ENCODE data around the gene ABCC3. TPM values are rescaled to one million over a fixed set of nuclear protein-coding genes. Genes with fewer than 3 reads are reported as not detected.

Gene ABCC3
- total RNA-seq, 3 donors from 2014 or later, result 166 to 453 (median 211) TPM

GRCh38 chr17:50602836-50603235 lies 31.8 kb upstream of the ABCC3 start:
- DNase-seq (no peak), ATAC-seq (no peak)
- intact Hi-C loops (cut with DNase I, micrococcal nuclease), result no loop called here
- H3K4me1 ChIP-seq (ENCODE audit: low read depth), result no peaks in the 10 kb centered on the region
- no peak for TF ChIP-seq CTCF (IDR thresholded peaks at IDR 0.05)
- no peaks in the 10 kb centered on the region for H3K36me3 ChIP-seq (ENCODE audit: low read depth)
- H3K9me3 ChIP-seq, result no peaks in the 10 kb centered on the region
- no peak overlapping the region for H3K4me3 ChIP-seq

DNA sequence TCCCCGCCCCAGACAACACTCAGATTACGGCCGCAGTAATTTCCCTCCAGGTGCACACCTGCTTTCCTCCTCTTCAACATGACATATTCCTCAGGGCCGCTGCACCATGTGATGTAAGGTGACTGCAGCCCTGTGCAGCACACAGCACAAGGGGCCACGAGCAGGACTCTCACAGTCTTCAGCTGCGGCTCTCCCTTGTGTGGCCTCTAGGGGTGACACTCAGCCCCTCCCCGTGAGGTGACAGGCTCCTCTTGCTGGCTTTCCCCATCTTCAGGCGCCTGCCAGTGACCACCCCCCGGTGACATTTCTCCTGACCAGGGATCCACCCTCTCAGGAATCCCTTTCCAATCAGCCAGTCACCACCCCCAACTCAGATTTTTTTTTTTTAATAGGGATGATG lies 31.3 kb upstream of the ABCC3 start:
- Histone ChIP-seq H3K4me3 (no peak overlapping the region), H3K4me1 (ENCODE audit: low read depth) (no peaks in the 10 kb centered on the region), H3K36me3 (ENCODE audit: low read depth) (no peaks in the 10 kb centered on the region), H3K9me3 (no peaks in the 10 kb centered on the region)
- intact Hi-C loops (cut with DNase I, micrococcal nuclease), result no loop called here
- DNase-seq, result no peak
- ATAC-seq, result peak; percentile 39
- no peak for TF ChIP-seq CTCF (IDR thresholded peaks at IDR 0.05)

DNA sequence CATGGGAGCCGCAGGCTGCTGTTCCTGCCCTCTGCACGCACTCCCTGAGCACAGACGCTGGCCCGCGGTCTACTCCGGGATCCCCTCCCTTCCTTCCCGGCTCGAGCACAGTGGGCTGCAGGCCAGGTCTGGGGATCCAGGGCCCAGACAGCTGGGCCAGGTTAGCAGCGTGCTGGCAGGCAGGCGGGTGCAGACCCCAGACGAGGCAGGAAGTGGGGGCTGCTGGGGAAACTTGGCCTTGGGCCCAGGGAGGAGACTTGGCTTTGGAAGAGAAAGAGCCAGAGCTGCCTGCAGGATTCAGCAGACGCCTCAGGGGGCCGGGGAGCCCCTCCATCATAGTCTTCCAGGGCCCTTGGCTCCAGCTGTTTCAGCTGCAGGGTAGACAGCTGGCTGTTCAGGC lies 30.2 kb upstream of the ABCC3 start:
- Histone ChIP-seq H3K4me3 (no peak overlapping the region), H3K9me3 (no peaks in the 10 kb centered on the region), H3K36me3 (ENCODE audit: low read depth) (no peaks in the 10 kb centered on the region), H3K4me1 (ENCODE audit: low read depth) (no peaks in the 10 kb centered on the region)
- intact Hi-C loops (cut with DNase I, micrococcal nuclease), result no loop called here
- TF ChIP-seq CTCF (IDR thresholded peaks at IDR 0.05), result no peak
- peak in 1 of 3 donors; percentile 47 for DNase-seq
- ATAC-seq, result peak; percentile 21

- intact Hi-C loops (cut with DNase I, micrococcal nuclease), result no loop called here
- no peak for TF ChIP-seq CTCF (IDR thresholded peaks at IDR 0.05)
- H3K4me3 ChIP-seq, result no peak overlapping the region
- DNase-seq, result no peak
- no peak for ATAC-seq
- H3K4me1 ChIP-seq (ENCODE audit: low read depth), result no peaks in the 10 kb centered on the region
- H3K9me3 ChIP-seq, result no peaks in the 10 kb centered on the region
- H3K36me3 ChIP-seq (ENCODE audit: low read depth), result no peaks in the 10 kb centered on the region
These were observed 29.3 kb upstream of the ABCC3 start for GRCh38 chr17:50605429-50605828.

GRCh38 chr17:50607522-50608175 lies 27.0 kb upstream of the ABCC3 start:
- Histone ChIP-seq H3K9me3 (no peaks in the 10 kb centered on the region), H3K4me1 (ENCODE audit: low read depth) (no peaks in the 10 kb centered on the region), H3K36me3 (ENCODE audit: low read depth) (no peaks in the 10 kb centered on the region), H3K4me3 (no peak overlapping the region)
- intact Hi-C loops (cut with DNase I, micrococcal nuclease), result no loop called here
- no peak for DNase-seq
- no peak for TF ChIP-seq CTCF (IDR thresholded peaks at IDR 0.05)
- ATAC-seq, result no peak

All from mucosa of descending colon (tissue), 3 donors.